GM18507 (cell line): Measurements from ENCODE around the gene SIM2.

Experiments used
- DNase-seq: peaks from one replicate; pipeline ENCODE4 v3.0.0; 2011; ENCODE audit warnings: low read depth; ENCODE audit not compliant: insufficient read length; ENCODE audit errors: extremely low spot score
- FAIRE-seq: peaks from 2 replicates; lab custom pipeline; 2011; peaks lifted over from hg19 to GRCh38; lab: Jason Lieb, UNC

SIM2 gene

GRCh38 chr21:36750576-36750959, 51.7 kb downstream of the SIM2 start:
- no peak for DNase-seq
- no peak for FAIRE-seq

- FAIRE-seq: no peak
- no peak for DNase-seq
These were observed 52.5 kb downstream of the SIM2 start for GRCh38 chr21:36751383-36751782.

- DNase-seq (no peak), FAIRE-seq (no peak)
These were observed 54.6 kb downstream of the SIM2 start for GRCh38 chr21:36753556-36753955.

- no peak for FAIRE-seq
- DNase-seq: no peak
These were observed 55.5 kb downstream of the SIM2 start for GRCh38 chr21:36754241-36754898.

GRCh38 chr21:36756527-36756926, 57.6 kb downstream of the SIM2 start:
- FAIRE-seq (no peak), DNase-seq (no peak)

GRCh38 chr21:36757196-36757595, 58.3 kb downstream of the SIM2 start:
- DNase-seq (no peak), FAIRE-seq (no peak)

GRCh38 chr21:36759348-36760083, 60.6 kb downstream of the SIM2 start:
- FAIRE-seq (no peak), DNase-seq (no peak)

GRCh38 chr21:36761685-36762084, 62.8 kb downstream of the SIM2 start:
- DNase-seq (no peak), FAIRE-seq (no peak)

GRCh38 chr21:36762642-36763041, 63.7 kb downstream of the SIM2 start:
- DNase-seq (no peak), FAIRE-seq (no peak)

GRCh38 chr21:36763305-36763704, 64.4 kb downstream of the SIM2 start:
- DNase-seq (no peak), FAIRE-seq (no peak)

- FAIRE-seq: no peak
These were observed 66.3 kb downstream of the SIM2 start for GRCh38 chr21:36765229-36765628.

GRCh38 chr21:36766511-36766910, 67.6 kb downstream of the SIM2 start:
- DNase-seq: no peak
- no peak for FAIRE-seq

More at GRCh38 chr21:36765229-36765628, 66.3 kb downstream of the SIM2 start:
- DNase-seq: no peak

GRCh38 chr21:36767096-36767495, 68.2 kb downstream of the SIM2 start:
- DNase-seq (no peak), FAIRE-seq (no peak)

GRCh38 chr21:36768496-36768895, 69.6 kb downstream of the SIM2 start:
- FAIRE-seq (no peak), DNase-seq (no peak)

- no peak for DNase-seq
- FAIRE-seq: no peak
These were observed 70.3 kb downstream of the SIM2 start for GRCh38 chr21:36769051-36769839.

- no peak for FAIRE-seq
- DNase-seq: no peak
These were observed 74.2 kb downstream of the SIM2 start for GRCh38 chr21:36773117-36773516.

GRCh38 chr21:36773995-36774394, 75.1 kb downstream of the SIM2 start:
- FAIRE-seq (no peak), DNase-seq (no peak)

GRCh38 chr21:36776981-36777617, 78.2 kb downstream of the SIM2 start:
- FAIRE-seq (no peak), DNase-seq (no peak)

- DNase-seq (no peak), FAIRE-seq (no peak)
These were observed 81.9 kb downstream of the SIM2 start for GRCh38 chr21:36780861-36781260.
